OCI-LY3 (cell line): ENCODE data around the gene IFI6.

Experiments
- H2AFZ ChIP-seq: fragments of 200-600, 300-600 bp; shearing (Covaris generic); 2 replicates; pipeline ENCODE4 v1.6.0; 2014; ENCODE audit warnings: antibody characterized with exemption, low read depth, low read length
- H3K27ac ChIP-seq: fragments of 200-600, 300-600 bp; sonication (generic); 2 replicates; pipeline ENCODE4 v1.5.1; 2014; ENCODE audit warnings: mild to moderate bottlenecking, low read length, moderate library complexity, mixed read lengths
- H3K27me3 ChIP-seq: fragments of 200-600, 300-600 bp; sonication (generic); 2 replicates; pipeline ENCODE4 v1.6.1; 2014; ENCODE audit warnings: low read depth, low read length, mixed read lengths
- H3K36me3 ChIP-seq: fragments of 200-600, 300-600 bp; sonication (generic); replicated peaks from 2 replicates; pipeline ENCODE3; 2014; ENCODE audit warnings: low read depth, low read length, mixed read lengths
- H3K4me1 ChIP-seq: fragments of 300-600, 200-600 bp; sonication (generic); 2 replicates; pipeline ENCODE4 v1.6.1; 2014; ENCODE audit warnings: low read length, mixed read lengths
- H3K4me2 ChIP-seq: fragments of 200-600, 300-600 bp; sonication (generic); 2 replicates; pipeline ENCODE4 v1.6.1; 2014; ENCODE audit warnings: low read length, mixed read lengths
- H3K4me3 ChIP-seq: fragments of 300-600, 200-600 bp; sonication (generic); 2 replicates; pipeline ENCODE4 v1.5.1; 2014; ENCODE audit warnings: antibody characterized with exemption, mild to moderate bottlenecking, low read length, moderate library complexity
- H3K79me2 ChIP-seq: fragments of 300-600, 200-600 bp; shearing (Covaris generic); 2 replicates; pipeline ENCODE4 v1.6.1; 2014; ENCODE audit warnings: mild to moderate bottlenecking, low read length, mixed read lengths
- H3K9ac ChIP-seq: fragments of 300-600, 200-600 bp; shearing (Covaris generic); 2 replicates; pipeline ENCODE4 v1.6.0; 2014; ENCODE audit warnings: mild to moderate bottlenecking, low read length, moderate library complexity
- H3K9me3 ChIP-seq: fragments of 200-600, 300-600 bp; shearing (Covaris generic); 2 replicates; pipeline ENCODE4 v1.6.1; 2014; ENCODE audit warnings: low read length, mixed read lengths; ENCODE audit not compliant: insufficient read depth
- H4K20me1 ChIP-seq: fragments of 200-600, 300-600 bp; sonication (generic); 2 replicates; pipeline ENCODE4 v1.6.1; 2016; ENCODE audit warnings: low read length, mixed read lengths; ENCODE audit not compliant: insufficient read depth
- CTCF ChIP-seq: fragments of 200-600, 300-600 bp; sonication (generic); IDR thresholded peaks from 2 replicates; pipeline ENCODE4 v1.5.1; 2014; ENCODE audit warnings: antibody characterized with exemption, low read length, low read depth
- EZH2phosphoT487 ChIP-seq: fragments of 200-600 bp; shearing (Covaris generic); IDR thresholded peaks from 2 replicates; pipeline ENCODE4 v1.6.1; 2018; ENCODE audit warnings: antibody characterized with exemption, mixed run types, low read depth

IFI6 gene

GRCh38 chr1:27650539-27651175 is 21.3 kb downstream of the IFI6 start:
- Histone ChIP-seq H3K27me3 (no peaks in the 10 kb centered on the region), H4K20me1 (no peaks in the 10 kb centered on the region), H3K79me2 (no peaks in the 10 kb centered on the region), H3K4me3 (no peak overlapping the region), H3K4me1 (peaks cover 10% of the 10 kb centered on the region; the same call in 1 of the 2 replicates), H3K27ac (no peak overlapping the region), H3K9ac (no peak overlapping the region), H3K9me3 (no peaks in the 10 kb centered on the region), H2AFZ (no peak overlapping the region; the same call in 1 of the 2 replicates), H3K36me3 (no peaks in the 10 kb centered on the region), H3K4me2 (no peak overlapping the region)
- TF ChIP-seq EZH2phosphoT487 (no peak), CTCF (no peak)

DNA sequence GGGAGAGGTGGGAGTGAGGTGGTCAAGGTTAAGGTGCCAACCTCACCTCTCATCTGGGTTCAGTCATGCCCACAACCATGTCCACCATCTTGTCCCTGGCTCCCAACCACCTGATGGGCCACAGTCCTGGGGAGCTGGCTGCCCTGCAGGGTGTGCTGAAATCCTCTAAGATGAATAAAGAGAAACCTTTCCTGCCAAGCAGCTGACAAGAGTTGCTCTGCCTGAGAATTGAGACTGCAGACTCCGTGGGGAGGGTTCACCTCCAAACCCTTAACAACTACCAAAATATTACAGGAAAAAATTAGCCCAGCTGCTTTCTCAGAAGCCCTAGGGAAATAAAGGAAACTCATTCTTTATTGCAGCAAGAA is 21.8 kb downstream of the IFI6 start:
- H3K79me2 ChIP-seq = no peaks in the 10 kb centered on the region
- no peaks in the 10 kb centered on the region for H3K36me3 ChIP-seq
- no peak overlapping the region for H3K27ac ChIP-seq
- H4K20me1 ChIP-seq = no peaks in the 10 kb centered on the region
- no peak overlapping the region for H2AFZ ChIP-seq
- no peaks in the 10 kb centered on the region for H3K9me3 ChIP-seq
- H3K4me3 ChIP-seq = no peak overlapping the region
- no peak overlapping the region for H3K4me2 ChIP-seq
- no peak overlapping the region for H3K9ac ChIP-seq
- no peaks in the 10 kb centered on the region for H3K27me3 ChIP-seq
- TF ChIP-seq EZH2phosphoT487 (no peak), CTCF (no peak)
- peaks cover 9% of the 10 kb centered on the region; the same call in 1 of the 2 replicates for H3K4me1 ChIP-seq

GRCh38 chr1:27649306-27649635 is 22.7 kb downstream of the IFI6 start:
- H3K4me2 ChIP-seq = no peak overlapping the region
- H3K4me1 ChIP-seq = peaks cover 6% of the 10 kb centered on the region; the same call in 1 of the 2 replicates
- H3K4me3 ChIP-seq = no peak overlapping the region
- no peaks in the 10 kb centered on the region for H4K20me1 ChIP-seq
- H3K27me3 ChIP-seq = no peaks in the 10 kb centered on the region
- H3K36me3 ChIP-seq = no peaks in the 10 kb centered on the region
- no peak overlapping the region for H3K27ac ChIP-seq
- H3K9me3 ChIP-seq = no peaks in the 10 kb centered on the region
- no peaks in the 10 kb centered on the region for H3K79me2 ChIP-seq
- no peak overlapping the region for H3K9ac ChIP-seq
- no peak overlapping the region for H2AFZ ChIP-seq
- TF ChIP-seq CTCF (no peak), EZH2phosphoT487 (no peak)

DNA sequence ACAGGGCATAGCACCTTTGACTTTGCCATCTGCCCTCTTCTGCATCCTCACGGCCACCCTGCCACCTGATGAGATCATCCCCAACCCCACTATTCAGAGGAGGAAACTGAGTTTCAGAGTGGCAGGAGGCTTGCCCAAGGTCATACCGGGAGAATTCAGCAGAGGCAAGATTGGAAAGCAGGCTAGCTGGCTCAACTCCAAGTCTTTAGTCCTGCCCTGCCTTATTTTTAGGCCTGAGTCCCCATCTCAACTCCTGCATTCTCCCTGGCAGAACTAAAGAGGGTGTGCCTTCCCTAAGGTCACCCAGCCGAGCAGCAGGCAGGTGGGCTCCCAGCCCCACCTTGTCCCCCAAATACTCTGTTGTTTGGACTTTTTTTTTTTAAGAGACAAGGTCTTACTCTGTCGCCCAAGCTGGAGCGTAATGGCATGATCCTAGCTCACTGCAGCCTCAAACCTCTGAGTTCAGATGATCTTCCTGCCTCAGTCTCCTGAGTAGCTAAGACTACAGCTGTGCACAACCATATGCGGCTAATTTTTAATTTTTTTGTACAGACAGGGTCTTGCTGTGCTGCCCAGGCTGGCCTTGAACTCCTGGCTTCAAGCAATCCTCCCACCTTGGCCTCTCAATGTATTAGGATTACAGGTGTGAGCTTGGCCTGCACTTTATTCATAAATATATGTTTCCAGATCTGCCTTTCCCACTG is 23.2 kb downstream of the IFI6 start:
- no peaks in the 10 kb centered on the region for H3K36me3 ChIP-seq
- H3K4me2 ChIP-seq = no peak overlapping the region
- H3K4me3 ChIP-seq = no peak overlapping the region
- TF ChIP-seq EZH2phosphoT487 (no peak), CTCF (no peak)
- H3K9me3 ChIP-seq = no peaks in the 10 kb centered on the region
- H3K27me3 ChIP-seq = no peaks in the 10 kb centered on the region
- no peak overlapping the region for H3K27ac ChIP-seq
- H2AFZ ChIP-seq = no peak overlapping the region
- H3K4me1 ChIP-seq = peaks cover 10% of the 10 kb centered on the region; the same call in 1 of the 2 replicates
- no peaks in the 10 kb centered on the region for H3K79me2 ChIP-seq
- no peaks in the 10 kb centered on the region for H4K20me1 ChIP-seq
- no peak overlapping the region for H3K9ac ChIP-seq
